HepG2 (cell line): Measurements from ENCODE around the gene CPB2. TPM values are rescaled to one million over a fixed set of nuclear protein-coding genes. Genes with fewer than 3 reads are reported as not detected.

Experiments
- ARNT ChIP-seq: fragments of 450-650 bp; IDR thresholded peaks from 2 replicates; pipeline ENCODE4 v1.6.1; 2017
- CREM ChIP-seq, 2 experiments: sonication (generic) in 1 of 2; formaldehyde crosslinking in 1 of 2; IDR thresholded peaks; 2 replicates each; pipeline versions ENCODE4 v1.4.0 to v1.6.1; 2016 to 2020; ENCODE audit warnings: antibody characterized with exemption in 1 of 2, mild to moderate bottlenecking in 1 of 2, missing genetic modification reagents in 1 of 2
- DBP ChIP-seq: sonication (generic); formaldehyde crosslinking; IDR thresholded peaks from 2 replicates; pipeline ENCODE4 v1.4.0; 2020; ENCODE audit warnings: missing genetic modification reagents; ENCODE audit errors: not compliant biosample characterization
- KDM5B ChIP-seq: sonication (generic); formaldehyde crosslinking; IDR thresholded peaks from 2 replicates; pipeline ENCODE4 v1.4.0; 2020; ENCODE audit warnings: missing genetic modification reagents, mild to moderate bottlenecking, borderline replicate concordance
- MTA3 ChIP-seq: sonication (generic); formaldehyde crosslinking; IDR thresholded peaks from 2 replicates; pipeline ENCODE4 v1.4.0; 2020; ENCODE audit warnings: missing genetic modification reagents
- NR2F2 ChIP-seq: IDR thresholded peaks from 2 replicates; pipeline ENCODE4 v1.6.1; 2012; ENCODE audit warnings: low read depth, inconsistent platforms, borderline replicate concordance
- NR2F6 ChIP-seq, 2 experiments: IDR thresholded peaks; 2 replicates each; pipeline ENCODE4 v1.6.1; 2016; ENCODE audit warnings: antibody characterized with exemption in 1 of 2, mild to moderate bottlenecking in 1 of 2
- PHF21A ChIP-seq: sonication (generic); formaldehyde crosslinking; IDR thresholded peaks from 2 replicates; pipeline ENCODE4 v1.5.0; 2020; ENCODE audit warnings: mild to moderate bottlenecking, missing genetic modification reagents
- REL ChIP-seq: sonication (generic); formaldehyde crosslinking; conservative IDR thresholded peaks from 2 replicates; pipeline ENCODE4 v1.8.0; 2022; ENCODE audit warnings: mild to moderate bottlenecking, missing genetic modification reagents, moderate library complexity
- SIX4 ChIP-seq: sonication (generic); formaldehyde crosslinking; IDR thresholded peaks from 2 replicates; pipeline ENCODE4 v1.4.0; 2020; ENCODE audit warnings: missing genetic modification reagents
- SOX6 ChIP-seq, 2 experiments: fragments of 450-650 bp in 1 of 2; sonication (generic) in 1 of 2; formaldehyde crosslinking in 1 of 2; IDR thresholded peaks; 2 replicates each; pipeline versions ENCODE4 v1.4.0 to v1.6.1; 2017 to 2020; ENCODE audit warnings: antibody characterized with exemption in 1 of 2, mild to moderate bottlenecking in 1 of 2, missing genetic modification reagents in 1 of 2
- TCF7 ChIP-seq: sonication (generic); IDR thresholded peaks from 2 replicates; pipeline ENCODE4 v1.6.1; 2016; ENCODE audit warnings: antibody characterized with exemption, low read depth
- ZMYM2 ChIP-seq: sonication (generic); formaldehyde crosslinking; IDR thresholded peaks from 2 replicates; pipeline ENCODE4 v1.8.0; 2022; ENCODE audit warnings: mild to moderate bottlenecking, missing genetic modification reagents
- ZNF138 ChIP-seq: sonication (generic); formaldehyde crosslinking; IDR thresholded peaks from 2 replicates; pipeline ENCODE4 v1.5.0; 2020; ENCODE audit warnings: mild to moderate bottlenecking, low read depth, missing genetic modification reagents
- ZNF234 ChIP-seq: sonication (generic); formaldehyde crosslinking; conservative IDR thresholded peaks from 2 replicates; pipeline ENCODE4 v1.5.1; 2020; ENCODE audit warnings: mild to moderate bottlenecking, missing genetic modification reagents
- ZNF335 ChIP-seq: sonication (generic); formaldehyde crosslinking; IDR thresholded peaks from 2 replicates; pipeline ENCODE4 v1.4.0; 2020; ENCODE audit warnings: missing genetic modification reagents
- ZNF343 ChIP-seq: sonication (generic); formaldehyde crosslinking; IDR thresholded peaks from 2 replicates; pipeline ENCODE4 v1.4.0; 2020; ENCODE audit warnings: mild to moderate bottlenecking, missing genetic modification reagents
- ZNF44 ChIP-seq: sonication (generic); formaldehyde crosslinking; IDR thresholded peaks from 2 replicates; pipeline ENCODE4 v1.5.1; 2020; ENCODE audit warnings: mild to moderate bottlenecking, missing genetic modification reagents
- ZNF460 ChIP-seq: sonication (generic); formaldehyde crosslinking; IDR thresholded peaks from 2 replicates; pipeline ENCODE4 v1.5.1; 2020; ENCODE audit warnings: missing genetic modification reagents, mild to moderate bottlenecking, borderline replicate concordance
- polyA plus RNA-seq, 8 experiments: library from polyadenylated mRNA; depleted of rRNA in 3 of 8; stranded (reverse) in 7 of 8; unstranded in 1 of 8; fragments of >200 nt; fragmentation: Illumina TruSeq in 4 of 8; extraction: Trizol in 4 of 8; gene quantifications; 2 replicates each; pipeline versions ENCODE4 v1.2.1 to v1.2.3, GENCODE V29; 2011 to 2016; ENCODE audit warnings: low read depth in 4 of 8, missing spikeins in 1 of 8, mixed read lengths in 1 of 8; ENCODE audit not compliant: insufficient read depth in 1 of 8
- total RNA-seq, 5 experiments: library from RNA; depleted of rRNA; stranded (reverse); fragments of >200 nt; fragmentation: Illumina TruSeq; extraction: Trizol; gene quantifications; 2 replicates each; pipeline ENCODE4 v1.2.3, GENCODE V29; 2016; ENCODE audit warnings: low read depth in 1 of 5
- TF ChIP-seq, protein P1 (sequence below): sonication (generic); formaldehyde crosslinking; IDR thresholded peaks from 2 replicates; pipeline ENCODE4 v1.4.0; 2020; ENCODE audit warnings: missing genetic modification reagents
- TF ChIP-seq, protein P2 (sequence below): sonication (generic); formaldehyde crosslinking; IDR thresholded peaks from 2 replicates; pipeline ENCODE4 v1.8.1; 2023; ENCODE audit warnings: missing genetic modification reagents, inconsistent platforms, borderline replicate concordance
- TF ChIP-seq, protein P3 (sequence below): IDR thresholded peaks from 2 replicates; pipeline ENCODE4 v1.6.1; 2016; ENCODE audit warnings: missing biosample characterization, missing genetic modification reagents, low read depth

Gene CPB2
- total and polyA plus RNA-seq, 2 of the 13 experiments (the other 11 are each of a cell fraction or from before 2014, with no cell fraction given), result 125 to 140 TPM

GRCh38 chr13:46143184-46143701, 38.4 kb upstream of the CPB2 start (continued):
- TF ChIP-seq, protein P1, sequence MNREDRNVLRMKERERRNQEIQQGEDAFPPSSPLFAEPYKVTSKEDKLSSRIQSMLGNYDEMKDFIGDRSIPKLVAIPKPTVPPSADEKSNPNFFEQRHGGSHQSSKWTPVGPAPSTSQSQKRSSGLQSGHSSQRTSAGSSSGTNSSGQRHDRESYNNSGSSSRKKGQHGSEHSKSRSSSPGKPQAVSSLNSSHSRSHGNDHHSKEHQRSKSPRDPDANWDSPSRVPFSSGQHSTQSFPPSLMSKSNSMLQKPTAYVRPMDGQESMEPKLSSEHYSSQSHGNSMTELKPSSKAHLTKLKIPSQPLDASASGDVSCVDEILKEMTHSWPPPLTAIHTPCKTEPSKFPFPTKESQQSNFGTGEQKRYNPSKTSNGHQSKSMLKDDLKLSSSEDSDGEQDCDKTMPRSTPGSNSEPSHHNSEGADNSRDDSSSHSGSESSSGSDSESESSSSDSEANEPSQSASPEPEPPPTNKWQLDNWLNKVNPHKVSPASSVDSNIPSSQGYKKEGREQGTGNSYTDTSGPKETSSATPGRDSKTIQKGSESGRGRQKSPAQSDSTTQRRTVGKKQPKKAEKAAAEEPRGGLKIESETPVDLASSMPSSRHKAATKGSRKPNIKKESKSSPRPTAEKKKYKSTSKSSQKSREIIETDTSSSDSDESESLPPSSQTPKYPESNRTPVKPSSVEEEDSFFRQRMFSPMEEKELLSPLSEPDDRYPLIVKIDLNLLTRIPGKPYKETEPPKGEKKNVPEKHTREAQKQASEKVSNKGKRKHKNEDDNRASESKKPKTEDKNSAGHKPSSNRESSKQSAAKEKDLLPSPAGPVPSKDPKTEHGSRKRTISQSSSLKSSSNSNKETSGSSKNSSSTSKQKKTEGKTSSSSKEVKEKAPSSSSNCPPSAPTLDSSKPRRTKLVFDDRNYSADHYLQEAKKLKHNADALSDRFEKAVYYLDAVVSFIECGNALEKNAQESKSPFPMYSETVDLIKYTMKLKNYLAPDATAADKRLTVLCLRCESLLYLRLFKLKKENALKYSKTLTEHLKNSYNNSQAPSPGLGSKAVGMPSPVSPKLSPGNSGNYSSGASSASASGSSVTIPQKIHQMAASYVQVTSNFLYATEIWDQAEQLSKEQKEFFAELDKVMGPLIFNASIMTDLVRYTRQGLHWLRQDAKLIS, result no peak
- 0 out of 2 replicates have a peak, but pooled peaks have one; percentile 31 for TF ChIP-seq ZNF44 (CRISPR knock-in tag)
- TF ChIP-seq ZNF343, result no peak
- no peak for TF ChIP-seq REL (CRISPR knock-in tag)
- TF ChIP-seq PHF21A (CRISPR knock-in tag), result peak; percentile 75; the same call in 1 of the 2 replicates
- TF ChIP-seq, protein P2, sequence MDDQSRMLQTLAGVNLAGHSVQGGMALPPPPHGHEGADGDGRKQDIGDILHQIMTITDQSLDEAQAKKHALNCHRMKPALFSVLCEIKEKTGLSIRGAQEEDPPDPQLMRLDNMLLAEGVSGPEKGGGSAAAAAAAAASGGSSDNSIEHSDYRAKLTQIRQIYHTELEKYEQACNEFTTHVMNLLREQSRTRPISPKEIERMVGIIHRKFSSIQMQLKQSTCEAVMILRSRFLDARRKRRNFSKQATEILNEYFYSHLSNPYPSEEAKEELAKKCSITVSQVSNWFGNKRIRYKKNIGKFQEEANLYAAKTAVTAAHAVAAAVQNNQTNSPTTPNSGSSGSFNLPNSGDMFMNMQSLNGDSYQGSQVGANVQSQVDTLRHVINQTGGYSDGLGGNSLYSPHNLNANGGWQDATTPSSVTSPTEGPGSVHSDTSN (CRISPR knock-in tag), result no peak
- no peak for TF ChIP-seq ZNF460 (CRISPR knock-in tag)
- peak; percentile 90 for TF ChIP-seq NR2F6 (IDR thresholded peaks at IDR 0.05)
- TF ChIP-seq NR2F6 (CRISPR knock-in tag; IDR thresholded peaks at IDR 0.05), result peak; percentile 87
- no peak for TF ChIP-seq ZMYM2
- no peak for TF ChIP-seq SOX6 (IDR thresholded peaks at IDR 0.05)
- TF ChIP-seq SOX6 (CRISPR knock-in tag; IDR thresholded peaks at IDR 0.05), result peak; percentile 98
- TF ChIP-seq ZNF234, result no peak
- no peak for TF ChIP-seq DBP
- peak; percentile 86 for TF ChIP-seq ZNF335 (CRISPR knock-in tag)
- TF ChIP-seq CREM (IDR thresholded peaks at IDR 0.05), result peak; percentile 87
- no peak for TF ChIP-seq CREM (CRISPR knock-in tag; IDR thresholded peaks at IDR 0.05)
- TF ChIP-seq MTA3, result no peak
- TF ChIP-seq NR2F2, result peak; percentile 91
- no peak for TF ChIP-seq KDM5B (CRISPR knock-in tag)
- TF ChIP-seq SIX4 (CRISPR knock-in tag), result peak; percentile 92
- TF ChIP-seq, protein P3, sequence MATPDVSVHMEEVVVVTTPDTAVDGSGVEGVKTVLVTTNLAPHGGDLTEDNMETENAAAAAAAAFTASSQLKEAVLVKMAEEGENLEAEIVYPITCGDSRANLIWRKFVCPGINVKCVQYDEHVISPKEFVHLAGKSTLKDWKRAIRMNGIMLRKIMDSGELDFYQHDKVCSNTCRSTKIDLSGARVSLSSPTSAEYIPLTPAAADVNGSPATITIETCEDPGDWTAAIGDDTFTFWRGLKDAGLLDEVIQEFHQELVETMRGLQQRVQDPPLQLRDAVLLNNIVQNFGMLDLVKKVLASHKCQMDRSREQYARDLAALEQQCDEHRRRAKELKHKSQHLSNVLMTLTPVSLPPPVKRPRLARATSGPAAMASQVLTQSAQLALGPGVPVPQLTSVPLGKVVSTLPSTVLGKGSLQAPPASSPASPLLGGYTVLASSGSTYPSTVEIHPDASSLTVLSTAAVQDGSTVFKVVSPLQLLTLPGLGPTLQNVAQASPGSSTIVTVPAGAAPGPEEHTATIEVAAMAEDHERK (CRISPR knock-in tag), result 0 out of 2 replicates have a peak, but pooled peaks have one; percentile 21
- TF ChIP-seq TCF7, result peak; percentile 88
- TF ChIP-seq ZNF138 (CRISPR knock-in tag), result no peak
- TF ChIP-seq ARNT, result no peak
